ENCODE results near the gene MTREX.

MTREX gene

DNA sequence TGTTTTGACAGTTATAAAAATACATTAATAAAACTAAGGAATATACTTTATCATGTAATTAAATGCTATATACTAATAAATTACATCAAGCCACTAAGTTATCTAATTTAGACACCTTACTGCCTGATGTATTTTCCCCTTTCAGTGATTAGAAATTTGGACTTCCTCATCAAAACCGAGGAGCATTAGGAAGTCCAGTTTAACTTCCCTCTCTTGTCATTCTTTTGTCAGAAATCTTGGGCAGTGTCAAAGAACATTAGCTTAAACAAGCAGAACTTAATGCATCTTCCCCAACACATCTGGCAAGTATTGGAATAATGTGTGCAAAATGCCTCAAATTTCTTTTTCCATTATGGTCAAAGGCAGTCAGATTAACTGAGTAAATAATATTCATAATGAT, 145.4 kb downstream of the MTREX start:
- TF ChIP-seq POLR2AphosphoS5 (IDR thresholded peaks at IDR 0.05; ENCODE audit: low read depth, low read length): no peak
- no peak for TF ChIP-seq TAF1 (IDR thresholded peaks at IDR 0.05; ENCODE audit: borderline replicate concordance, insufficient read depth, low read length)
- TF ChIP-seq FOXP2 (optimal IDR thresholded peaks at IDR 0.05; ENCODE audit: borderline replicate concordance, extremely low read depth, extremely low read length, insufficient read depth): no peak
- TF ChIP-seq, protein P1, sequence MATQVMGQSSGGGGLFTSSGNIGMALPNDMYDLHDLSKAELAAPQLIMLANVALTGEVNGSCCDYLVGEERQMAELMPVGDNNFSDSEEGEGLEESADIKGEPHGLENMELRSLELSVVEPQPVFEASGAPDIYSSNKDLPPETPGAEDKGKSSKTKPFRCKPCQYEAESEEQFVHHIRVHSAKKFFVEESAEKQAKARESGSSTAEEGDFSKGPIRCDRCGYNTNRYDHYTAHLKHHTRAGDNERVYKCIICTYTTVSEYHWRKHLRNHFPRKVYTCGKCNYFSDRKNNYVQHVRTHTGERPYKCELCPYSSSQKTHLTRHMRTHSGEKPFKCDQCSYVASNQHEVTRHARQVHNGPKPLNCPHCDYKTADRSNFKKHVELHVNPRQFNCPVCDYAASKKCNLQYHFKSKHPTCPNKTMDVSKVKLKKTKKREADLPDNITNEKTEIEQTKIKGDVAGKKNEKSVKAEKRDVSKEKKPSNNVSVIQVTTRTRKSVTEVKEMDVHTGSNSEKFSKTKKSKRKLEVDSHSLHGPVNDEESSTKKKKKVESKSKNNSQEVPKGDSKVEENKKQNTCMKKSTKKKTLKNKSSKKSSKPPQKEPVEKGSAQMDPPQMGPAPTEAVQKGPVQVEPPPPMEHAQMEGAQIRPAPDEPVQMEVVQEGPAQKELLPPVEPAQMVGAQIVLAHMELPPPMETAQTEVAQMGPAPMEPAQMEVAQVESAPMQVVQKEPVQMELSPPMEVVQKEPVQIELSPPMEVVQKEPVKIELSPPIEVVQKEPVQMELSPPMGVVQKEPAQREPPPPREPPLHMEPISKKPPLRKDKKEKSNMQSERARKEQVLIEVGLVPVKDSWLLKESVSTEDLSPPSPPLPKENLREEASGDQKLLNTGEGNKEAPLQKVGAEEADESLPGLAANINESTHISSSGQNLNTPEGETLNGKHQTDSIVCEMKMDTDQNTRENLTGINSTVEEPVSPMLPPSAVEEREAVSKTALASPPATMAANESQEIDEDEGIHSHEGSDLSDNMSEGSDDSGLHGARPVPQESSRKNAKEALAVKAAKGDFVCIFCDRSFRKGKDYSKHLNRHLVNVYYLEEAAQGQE (IDR thresholded peaks at IDR 0.05; ENCODE audit: insufficient read depth in 1 of 2, low read depth in 2 of 2, low read length in 2 of 2): no peak
- no peak for TF ChIP-seq SIN3A (IDR thresholded peaks at IDR 0.05; ENCODE audit: borderline replicate concordance, insufficient read depth, low read length)

DNA sequence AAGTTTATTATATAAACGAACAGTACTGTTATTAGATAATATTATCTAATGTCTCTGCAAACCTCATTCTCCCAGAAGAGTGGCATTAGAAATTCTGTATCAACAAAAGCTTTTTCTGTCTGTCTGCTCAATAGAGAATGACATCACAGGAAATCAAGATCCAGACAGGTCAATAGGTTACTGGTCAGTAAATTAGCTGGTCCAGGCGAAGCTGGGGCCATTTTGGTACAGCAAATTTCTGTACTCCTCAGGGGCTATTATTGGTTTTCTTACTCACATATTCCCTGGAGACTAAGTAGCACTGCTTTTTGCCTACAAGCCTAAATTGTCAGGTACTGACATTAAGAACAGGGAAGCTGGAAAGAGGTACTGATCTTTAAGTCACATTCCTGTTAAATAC, 146.5 kb downstream of the MTREX start:
- TF ChIP-seq SIN3A (IDR thresholded peaks at IDR 0.05; ENCODE audit: borderline replicate concordance, insufficient read depth, low read length) (no peak), TAF1 (IDR thresholded peaks at IDR 0.05; ENCODE audit: borderline replicate concordance, insufficient read depth, low read length) (no peak), POLR2AphosphoS5 (IDR thresholded peaks at IDR 0.05; ENCODE audit: low read depth, low read length) (no peak)

DNA sequence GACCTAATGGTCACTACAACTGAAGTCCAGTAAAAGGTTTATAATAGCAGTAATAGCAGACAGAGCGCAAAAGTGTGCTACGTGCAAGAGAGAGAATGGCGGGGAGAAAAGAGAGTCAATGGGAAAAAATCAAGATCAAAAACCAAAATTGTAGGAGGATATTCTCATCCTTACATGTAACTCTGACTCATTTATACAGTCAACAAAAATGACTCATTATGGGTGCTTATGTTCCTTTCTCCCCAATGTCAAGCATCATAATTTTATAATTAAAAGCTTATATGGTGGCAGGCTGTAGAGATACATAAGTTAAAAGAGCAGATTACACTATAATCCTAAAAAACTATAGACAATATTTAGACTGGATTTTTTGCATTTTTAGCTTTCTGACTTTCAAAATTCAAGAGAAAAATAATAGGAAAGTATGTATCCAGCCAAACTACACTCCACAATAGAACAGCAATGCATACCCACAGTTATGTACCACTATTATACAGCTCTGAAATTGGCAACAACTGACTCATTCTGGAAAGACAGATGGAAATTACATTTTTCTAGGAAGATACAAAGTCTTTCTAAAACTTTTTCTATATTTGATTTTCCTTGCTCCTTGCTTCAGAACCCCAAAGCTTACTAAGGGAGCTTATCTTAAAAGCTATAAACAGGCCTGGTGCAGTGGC, 148.6 kb downstream of the MTREX start:
- TF ChIP-seq POLR2AphosphoS5 (IDR thresholded peaks at IDR 0.05; ENCODE audit: low read depth, low read length) (no peak), FOXP2 (optimal IDR thresholded peaks at IDR 0.05; ENCODE audit: borderline replicate concordance, extremely low read depth, extremely low read length, insufficient read depth) (no peak), SIN3A (IDR thresholded peaks at IDR 0.05; ENCODE audit: borderline replicate concordance, insufficient read depth, low read length) (no peak), TAF1 (IDR thresholded peaks at IDR 0.05; ENCODE audit: borderline replicate concordance, insufficient read depth, low read length) (no peak)
- TF ChIP-seq, protein P1 (IDR thresholded peaks at IDR 0.05; ENCODE audit: insufficient read depth in 1 of 2, low read depth in 2 of 2, low read length in 2 of 2): no peak

DNA sequence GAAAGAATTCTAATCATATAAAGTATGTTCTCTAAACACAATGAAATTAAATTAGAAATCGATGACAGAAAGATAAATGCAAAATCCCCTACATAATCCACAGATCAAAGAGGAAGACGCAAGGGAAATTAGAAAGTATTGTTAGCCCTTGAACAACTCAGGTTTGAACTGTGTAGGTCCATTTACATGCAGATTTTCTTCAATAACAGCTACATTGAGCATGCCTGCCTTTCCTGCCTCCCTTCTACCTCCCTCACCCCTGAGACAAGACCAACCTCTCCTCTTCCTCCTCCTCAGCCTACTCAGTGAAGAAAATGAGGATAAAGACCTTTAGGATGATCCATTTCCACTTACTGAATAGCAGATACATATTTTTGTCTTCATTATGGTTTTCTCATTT, 151.8 kb downstream of the MTREX start:
- TF ChIP-seq TAF1 (IDR thresholded peaks at IDR 0.05; ENCODE audit: borderline replicate concordance, insufficient read depth, low read length): no peak
- TF ChIP-seq, protein P1 (IDR thresholded peaks at IDR 0.05; ENCODE audit: insufficient read depth in 1 of 2, low read depth in 2 of 2, low read length in 2 of 2): no peak
- TF ChIP-seq FOXP2 (optimal IDR thresholded peaks at IDR 0.05; ENCODE audit: borderline replicate concordance, extremely low read depth, extremely low read length, insufficient read depth): no peak
- TF ChIP-seq POLR2AphosphoS5 (IDR thresholded peaks at IDR 0.05; ENCODE audit: low read depth, low read length): no peak
- no peak for TF ChIP-seq SIN3A (IDR thresholded peaks at IDR 0.05; ENCODE audit: borderline replicate concordance, insufficient read depth, low read length)

DNA sequence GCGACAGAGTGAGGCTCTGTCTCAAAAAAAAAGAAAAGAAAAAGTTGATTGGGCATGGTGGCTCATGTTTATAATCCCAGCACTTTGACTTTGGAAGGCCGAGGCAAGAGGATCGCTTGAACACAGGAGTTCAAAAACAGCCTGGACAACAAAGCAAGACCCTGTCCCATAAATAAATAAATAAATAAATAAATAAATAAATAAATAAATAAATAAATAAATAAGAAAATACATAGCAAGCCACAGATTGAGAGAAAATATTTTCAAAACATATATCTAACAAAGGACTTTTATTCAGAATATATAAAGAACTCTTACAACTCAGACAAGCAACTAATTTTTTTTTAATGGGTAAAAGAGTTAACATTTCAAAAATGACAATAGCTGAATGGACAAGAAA, 155.8 kb downstream of the MTREX start:
- TF ChIP-seq, protein P1 (IDR thresholded peaks at IDR 0.05; ENCODE audit: insufficient read depth in 1 of 2, low read depth in 2 of 2, low read length in 2 of 2): no peak
- TF ChIP-seq TAF1 (IDR thresholded peaks at IDR 0.05; ENCODE audit: borderline replicate concordance, insufficient read depth, low read length) (no peak), FOXP2 (optimal IDR thresholded peaks at IDR 0.05; ENCODE audit: borderline replicate concordance, extremely low read depth, extremely low read length, insufficient read depth) (no peak), POLR2AphosphoS5 (IDR thresholded peaks at IDR 0.05; ENCODE audit: low read depth, low read length) (no peak), SIN3A (IDR thresholded peaks at IDR 0.05; ENCODE audit: borderline replicate concordance, insufficient read depth, low read length) (no peak)
